ENCODE results near the gene FDX2. TPM values are rescaled to one million over a fixed set of nuclear protein-coding genes. Genes with fewer than 3 reads are reported as not detected.

Gene FDX2
- total and polyA plus RNA-seq, 2 of the 13 experiments (the other 11 are each of a cell fraction or from before 2014, with no cell fraction given), result 21.0 to 24.7 TPM

- TF ChIP-seq ZNF646 (CRISPR knock-in tag; IDR thresholded peaks at IDR 0.05), result no peak
- TF ChIP-seq ZNF775 (CRISPR knock-in tag; IDR thresholded peaks at IDR 0.05; ENCODE audit: borderline replicate concordance), result peak; percentile 16; the same call in 1 of the 2 replicates
- peak; percentile 51; the same call in 1 of the 2 replicates for TF ChIP-seq ATF7-NPFF (CRISPR knock-in tag; IDR thresholded peaks at IDR 0.05; ENCODE audit: low read depth)
- TF ChIP-seq ZNF205 (CRISPR knock-in tag; IDR thresholded peaks at IDR 0.05), result peak; percentile 61; the same call in 1 of the 2 replicates
- 0 out of 2 replicates have a peak, but pooled peaks have one; percentile 45 for TF ChIP-seq TFDP2 (CRISPR knock-in tag; IDR thresholded peaks at IDR 0.05)
- TF ChIP-seq ZNF772 (CRISPR knock-in tag; IDR thresholded peaks at IDR 0.05), result peak; percentile 29; the same call in 1 of the 2 replicates
- TF ChIP-seq NR2C2 (CRISPR knock-in tag; IDR thresholded peaks at IDR 0.05; ENCODE audit: borderline replicate concordance), result no peak
- TF ChIP-seq RNF2 (conservative IDR thresholded peaks at IDR 0.05; ENCODE audit: low read depth), result no peak
- TF ChIP-seq RCOR2 (CRISPR knock-in tag; IDR thresholded peaks at IDR 0.05), result peak; percentile 87; the same call in 1 of the 2 replicates
- no peak for TF ChIP-seq PLRG1 (conservative IDR thresholded peaks at IDR 0.05)
- TF ChIP-seq SMAD3 (CRISPR knock-in tag; IDR thresholded peaks at IDR 0.05), result 0 out of 2 replicates have a peak, but pooled peaks have one; percentile 37
- peak; percentile 91 for TF ChIP-seq STAG1 (CRISPR knock-in tag; IDR thresholded peaks at IDR 0.05)
- TF ChIP-seq, protein P1, sequence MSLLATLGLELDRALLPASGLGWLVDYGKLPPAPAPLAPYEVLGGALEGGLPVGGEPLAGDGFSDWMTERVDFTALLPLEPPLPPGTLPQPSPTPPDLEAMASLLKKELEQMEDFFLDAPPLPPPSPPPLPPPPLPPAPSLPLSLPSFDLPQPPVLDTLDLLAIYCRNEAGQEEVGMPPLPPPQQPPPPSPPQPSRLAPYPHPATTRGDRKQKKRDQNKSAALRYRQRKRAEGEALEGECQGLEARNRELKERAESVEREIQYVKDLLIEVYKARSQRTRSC (CRISPR knock-in tag; IDR thresholded peaks at IDR 0.05; ENCODE audit: low read depth), result no peak; the same call in 1 of the 2 replicates
- TF ChIP-seq KLF9 (CRISPR knock-in tag; IDR thresholded peaks at IDR 0.05; ENCODE audit: low read depth), result no peak
- TF ChIP-seq ZNF362 (CRISPR knock-in tag; IDR thresholded peaks at IDR 0.05; ENCODE audit: borderline replicate concordance), result peak; percentile 65; the same call in 1 of the 2 replicates
- TF ChIP-seq MED1 (CRISPR knock-in tag; IDR thresholded peaks at IDR 0.05), result no peak
- TF ChIP-seq HNF4G (IDR thresholded peaks at IDR 0.05; ENCODE audit: borderline replicate concordance, low read depth, low read length), result no peak
- TF ChIP-seq HNF4G (CRISPR knock-in tag; IDR thresholded peaks at IDR 0.05; ENCODE audit: borderline replicate concordance, low read depth), result 0 out of 2 replicates have a peak, but pooled peaks have one; percentile 58
Measured at GRCh38 chr19:10269333-10270179, 46.3 kb downstream of the FDX2 start (continued).
